Fibroblast of skin of right quadriceps (primary cell): ENCODE measurements around the gene CATSPERZ.

Source experiments
- DNase-seq: peaks from one replicate; pipeline ENCODE4 v3.0.0-alpha.2; 2013

The CATSPERZ gene

GRCh38 chr11:64342869-64343745, 42.9 kb downstream of the CATSPERZ start:
- no peak for DNase-seq

GRCh38 chr11:64343767-64344559, 43.8 kb downstream of the CATSPERZ start:
- DNase-seq: no peak

GRCh38 chr11:64344787-64345186, 44.6 kb downstream of the CATSPERZ start:
- DNase-seq: no peak

DNA sequence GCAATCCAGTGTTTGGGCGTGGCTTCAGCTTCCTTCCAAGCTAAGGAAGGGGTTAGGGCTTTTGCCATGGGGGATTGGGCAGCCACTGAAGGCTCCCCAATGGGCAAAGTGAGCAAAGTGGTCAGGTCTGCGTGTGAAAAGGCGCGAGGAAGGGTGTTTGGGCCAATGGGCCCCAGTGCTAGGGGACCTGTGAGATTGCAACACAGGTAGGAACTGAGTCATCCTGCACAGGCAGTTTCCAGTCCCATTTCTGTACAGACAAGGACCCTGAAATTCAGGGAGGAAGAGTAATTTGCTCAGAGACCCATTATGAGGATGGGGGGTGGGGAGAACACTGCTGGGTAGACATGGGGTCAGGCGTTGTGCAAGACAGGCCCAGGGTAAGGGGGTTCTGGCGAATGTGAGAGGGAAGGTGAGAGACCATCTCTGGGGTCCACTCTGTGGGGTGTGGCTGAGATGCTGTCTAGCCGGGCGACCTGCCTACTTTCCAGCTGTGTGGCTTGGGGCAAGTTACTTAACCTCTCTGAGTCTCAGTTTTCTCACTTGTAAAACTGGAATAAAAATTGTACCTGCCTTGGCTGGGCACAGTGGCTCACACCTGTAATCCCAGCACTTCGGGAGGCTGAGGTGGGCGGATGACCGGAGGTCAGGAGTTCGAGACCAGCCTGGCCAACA, 47.2 kb downstream of the CATSPERZ start:
- DNase-seq: no peak

- DNase-seq: no peak
Observed at GRCh38 chr11:64348383-64349024, 48.3 kb downstream of the CATSPERZ start.

DNA sequence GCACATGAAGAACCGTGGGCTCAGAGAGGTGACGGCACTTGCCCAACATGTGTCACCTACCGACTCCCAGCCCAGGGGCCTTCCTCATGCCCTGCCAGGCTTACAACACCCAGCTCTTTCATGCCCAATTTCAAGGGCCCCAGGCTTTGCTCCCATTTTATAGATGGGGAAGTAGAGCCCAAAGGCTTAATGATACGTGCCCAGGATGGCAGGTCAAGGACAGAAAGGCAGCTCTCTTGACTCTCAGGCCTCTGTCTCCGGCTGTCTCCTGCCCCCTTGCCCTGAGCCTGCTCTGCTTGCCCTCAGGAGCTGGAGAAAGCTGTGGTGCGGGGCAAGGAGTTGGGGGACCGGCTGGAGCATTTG, 48.8 kb downstream of the CATSPERZ start:
- DNase-seq: no peak

DNA sequence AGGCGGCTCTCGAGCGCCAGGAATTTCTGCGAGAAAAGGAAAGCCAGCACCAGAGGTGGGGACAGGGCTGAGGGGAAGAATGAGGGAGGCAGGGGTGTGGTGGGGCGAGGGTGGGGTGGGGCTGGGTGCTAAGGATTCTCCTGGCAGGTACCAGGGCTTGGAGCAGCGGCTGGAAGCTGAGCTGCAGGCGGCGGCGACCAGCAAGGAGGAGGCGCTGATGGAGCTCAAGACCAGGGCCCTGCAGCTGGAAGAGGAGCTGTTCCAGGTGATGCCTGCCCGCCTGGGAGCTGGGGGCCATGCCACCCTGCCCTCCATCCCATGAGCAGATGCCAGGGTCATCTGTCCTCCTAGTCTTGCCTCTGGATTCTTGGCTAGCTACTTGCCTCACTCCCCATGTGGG, 49.2 kb downstream of the CATSPERZ start:
- DNase-seq: no peak

GRCh38 chr11:64351136-64351631, 51.0 kb downstream of the CATSPERZ start:
- no peak for DNase-seq

DNA sequence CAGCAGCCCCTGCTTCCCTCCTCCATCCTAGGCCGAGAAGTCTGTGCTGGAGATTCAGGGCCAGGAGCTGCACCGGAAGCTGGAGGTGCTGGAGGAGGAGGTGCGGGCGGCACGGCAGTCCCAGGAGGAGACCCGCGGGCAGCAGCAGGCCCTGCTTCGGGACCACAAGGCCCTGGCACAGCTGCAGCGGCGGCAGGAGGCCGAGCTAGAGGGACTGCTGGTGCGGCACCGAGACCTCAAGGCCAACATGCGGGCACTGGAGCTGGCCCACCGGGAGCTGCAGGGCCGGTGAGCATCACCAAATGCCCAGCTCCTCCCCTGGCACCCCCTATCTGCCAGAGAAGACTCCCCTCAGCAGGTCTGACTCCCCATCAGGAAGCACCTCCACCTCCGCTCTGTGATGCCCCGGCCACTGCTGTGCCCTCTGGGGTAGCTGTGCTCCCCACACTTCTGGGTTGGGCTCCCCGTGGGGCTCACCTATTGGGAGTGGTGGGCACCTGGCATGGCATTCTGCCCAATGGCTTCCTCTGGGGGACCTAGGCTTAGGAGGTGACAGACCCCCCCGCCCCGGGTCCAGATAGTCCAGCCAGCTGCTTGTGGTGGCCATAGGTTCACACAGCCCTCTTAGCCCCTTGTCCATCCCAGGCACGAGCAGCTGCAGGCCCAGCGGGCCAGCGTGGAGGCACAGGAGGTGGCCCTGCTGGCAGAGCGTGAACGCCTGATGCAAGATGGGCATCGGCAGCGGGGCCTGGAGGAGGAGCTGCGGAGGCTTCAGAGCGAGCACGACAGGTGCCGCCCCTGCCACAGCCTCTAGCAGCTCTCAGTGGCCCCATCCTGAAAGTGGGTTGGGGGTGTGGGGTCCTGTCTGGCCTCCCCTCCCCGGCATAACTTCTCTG, 52.2 kb downstream of the CATSPERZ start:
- no peak for DNase-seq

GRCh38 chr11:64352995-64353714, 53.0 kb downstream of the CATSPERZ start:
- DNase-seq: no peak

DNA sequence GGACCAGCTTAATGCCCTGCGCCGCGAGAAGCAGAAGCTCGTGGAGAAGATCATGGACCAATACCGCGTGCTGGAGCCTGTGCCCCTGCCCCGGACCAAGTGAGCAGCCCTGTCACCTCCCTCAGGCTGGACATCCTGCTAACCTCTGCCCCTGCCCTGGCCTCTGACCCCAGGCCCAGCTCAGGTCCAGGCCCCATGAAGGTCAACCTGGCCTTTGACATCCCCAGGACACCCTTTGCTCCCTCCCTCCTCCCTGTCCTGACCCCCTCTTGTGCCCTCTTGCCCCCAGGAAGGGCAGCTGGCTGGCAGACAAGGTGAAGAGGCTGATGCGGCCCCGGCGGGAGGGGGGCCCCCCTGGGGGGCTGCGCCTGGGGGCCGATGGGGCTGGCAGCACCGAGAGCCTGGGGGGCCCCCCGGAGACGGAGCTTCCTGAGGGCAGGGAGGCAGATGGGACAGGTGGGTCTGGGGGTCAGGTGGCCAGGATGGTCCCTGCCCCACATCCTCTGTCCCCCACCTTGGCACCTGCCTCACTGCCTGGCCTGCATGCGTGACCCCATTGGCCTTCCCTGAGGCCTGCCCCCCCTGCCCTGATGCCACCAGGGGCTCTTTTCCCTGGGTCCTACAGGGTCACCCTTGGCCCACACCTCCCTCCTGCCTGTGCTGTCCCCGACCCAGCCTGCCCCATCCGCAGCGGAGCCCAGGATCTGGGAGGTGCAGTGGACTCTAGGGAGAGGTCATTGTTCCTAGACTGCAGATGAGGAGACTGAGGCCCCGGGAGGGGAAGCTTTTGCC, 53.8 kb downstream of the CATSPERZ start:
- no peak for DNase-seq
